Chondrocyte (in vitro differentiated cells): ENCODE results near the gene WDR59. TPM values are rescaled to one million over a fixed set of nuclear protein-coding genes. Genes with fewer than 3 reads are reported as not detected.

Source experiments
- DNase-seq: peaks from one replicate; pipeline ENCODE4 v3.0.0; 2021; ENCODE audit warnings: mixed read lengths, low spot score
- H3K27ac Mint-ChIP-seq: one replicate; pipeline ENCODE4 v1.8.0; 2021; ENCODE audit warnings: mild to moderate bottlenecking, moderate library complexity, mixed read lengths; ENCODE audit not compliant: unreplicated experiment
- H3K27me3 Mint-ChIP-seq: 2 replicates; pipeline ENCODE4 v1.8.0; 2021; ENCODE audit warnings: low read depth, mixed read lengths
- H3K36me3 Mint-ChIP-seq: 2 replicates; pipeline ENCODE4 v1.8.0; 2021; ENCODE audit warnings: low read depth, mixed read lengths
- H3K4me1 Mint-ChIP-seq: 2 replicates; pipeline ENCODE4 v1.8.0; 2021; ENCODE audit warnings: low read depth, mild to moderate bottlenecking, mixed read lengths
- H3K4me3 Mint-ChIP-seq: one replicate; pipeline ENCODE4 v1.8.0; 2021; ENCODE audit warnings: mild to moderate bottlenecking, moderate library complexity, mixed read lengths; ENCODE audit not compliant: unreplicated experiment
- H3K9me3 Mint-ChIP-seq: 2 replicates; pipeline ENCODE4 v1.8.0; 2021; ENCODE audit warnings: low read depth, mixed read lengths
- long read RNA-seq: library from polyadenylated mRNA; stranded (forward); transcript quantifications from one replicate; pipeline ENCODE4 v2.0.0, GENCODE V29; 2021
- total RNA-seq: library from RNA; stranded (reverse); gene quantifications from 3 replicates; pipeline ENCODE4 v1.2.1, GENCODE V29; 2021
- TF ChIP-seq, protein P1 (sequence below): fragments of 200-600 bp; sonication (generic); IDR thresholded peaks from 2 replicates; pipeline ENCODE4 v1.5.0; 2021; ENCODE audit warnings: antibody characterized with exemption, mild to moderate bottlenecking, moderate library complexity

Gene WDR59, protein sequence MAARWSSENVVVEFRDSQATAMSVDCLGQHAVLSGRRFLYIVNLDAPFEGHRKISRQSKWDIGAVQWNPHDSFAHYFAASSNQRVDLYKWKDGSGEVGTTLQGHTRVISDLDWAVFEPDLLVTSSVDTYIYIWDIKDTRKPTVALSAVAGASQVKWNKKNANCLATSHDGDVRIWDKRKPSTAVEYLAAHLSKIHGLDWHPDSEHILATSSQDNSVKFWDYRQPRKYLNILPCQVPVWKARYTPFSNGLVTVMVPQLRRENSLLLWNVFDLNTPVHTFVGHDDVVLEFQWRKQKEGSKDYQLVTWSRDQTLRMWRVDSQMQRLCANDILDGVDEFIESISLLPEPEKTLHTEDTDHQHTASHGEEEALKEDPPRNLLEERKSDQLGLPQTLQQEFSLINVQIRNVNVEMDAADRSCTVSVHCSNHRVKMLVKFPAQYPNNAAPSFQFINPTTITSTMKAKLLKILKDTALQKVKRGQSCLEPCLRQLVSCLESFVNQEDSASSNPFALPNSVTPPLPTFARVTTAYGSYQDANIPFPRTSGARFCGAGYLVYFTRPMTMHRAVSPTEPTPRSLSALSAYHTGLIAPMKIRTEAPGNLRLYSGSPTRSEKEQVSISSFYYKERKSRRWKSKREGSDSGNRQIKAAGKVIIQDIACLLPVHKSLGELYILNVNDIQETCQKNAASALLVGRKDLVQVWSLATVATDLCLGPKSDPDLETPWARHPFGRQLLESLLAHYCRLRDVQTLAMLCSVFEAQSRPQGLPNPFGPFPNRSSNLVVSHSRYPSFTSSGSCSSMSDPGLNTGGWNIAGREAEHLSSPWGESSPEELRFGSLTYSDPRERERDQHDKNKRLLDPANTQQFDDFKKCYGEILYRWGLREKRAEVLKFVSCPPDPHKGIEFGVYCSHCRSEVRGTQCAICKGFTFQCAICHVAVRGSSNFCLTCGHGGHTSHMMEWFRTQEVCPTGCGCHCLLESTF
- total RNA-seq, result 36.8 to 40.9 TPM (median 37.3 TPM) in 3 replicates
- long read RNA-seq, full-length matches to known transcripts, result 8 of 17 reads
- long read RNA-seq, partial matches to known transcripts, result 3 of 17 reads
- long read RNA-seq, other reads (novel, unspliced or antisense), result 6 of 17 reads

- H3K27me3 Mint-ChIP-seq, result no peaks in the 10 kb centered on the region
These were observed at the start of gene WDR59 for GRCh38 chr16:74984529-74985296. Gene WDR59, minus strand, starts transcription at chr16:74985123. Its CDS starts 106 bp downstream, at chr16:74985017.

DNA sequence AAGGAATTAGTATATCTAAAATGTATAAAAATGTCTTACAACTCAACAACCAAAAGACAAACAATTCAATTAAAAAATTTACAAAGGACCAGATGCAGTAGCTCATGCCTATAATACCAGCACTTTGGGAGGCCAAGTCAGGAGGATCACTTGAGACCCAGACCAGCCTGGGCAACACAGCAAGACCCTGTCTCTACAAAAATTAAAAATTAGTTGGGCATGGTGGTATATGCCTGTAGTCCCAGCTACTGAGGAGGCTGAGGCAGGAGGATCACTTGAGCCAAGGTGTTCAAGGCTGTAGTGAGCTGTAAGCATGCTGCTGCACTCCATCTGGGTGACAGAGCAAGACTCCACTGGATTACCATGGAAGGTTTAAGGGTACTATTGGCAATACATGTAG is 47.7 kb upstream of the WDR59 start:
- Mint-ChIP-seq H3K4me1 (peaks cover 12% of the 10 kb centered on the region), H3K27me3 (no peaks in the 10 kb centered on the region), H3K4me3 (no peak overlapping the region), H3K36me3 (peaks cover 2% of the 10 kb centered on the region), H3K27ac (no peak overlapping the region), H3K9me3 (peaks cover 2% of the 10 kb centered on the region)
- DNase-seq, result no peak
- TF ChIP-seq, protein P1, sequence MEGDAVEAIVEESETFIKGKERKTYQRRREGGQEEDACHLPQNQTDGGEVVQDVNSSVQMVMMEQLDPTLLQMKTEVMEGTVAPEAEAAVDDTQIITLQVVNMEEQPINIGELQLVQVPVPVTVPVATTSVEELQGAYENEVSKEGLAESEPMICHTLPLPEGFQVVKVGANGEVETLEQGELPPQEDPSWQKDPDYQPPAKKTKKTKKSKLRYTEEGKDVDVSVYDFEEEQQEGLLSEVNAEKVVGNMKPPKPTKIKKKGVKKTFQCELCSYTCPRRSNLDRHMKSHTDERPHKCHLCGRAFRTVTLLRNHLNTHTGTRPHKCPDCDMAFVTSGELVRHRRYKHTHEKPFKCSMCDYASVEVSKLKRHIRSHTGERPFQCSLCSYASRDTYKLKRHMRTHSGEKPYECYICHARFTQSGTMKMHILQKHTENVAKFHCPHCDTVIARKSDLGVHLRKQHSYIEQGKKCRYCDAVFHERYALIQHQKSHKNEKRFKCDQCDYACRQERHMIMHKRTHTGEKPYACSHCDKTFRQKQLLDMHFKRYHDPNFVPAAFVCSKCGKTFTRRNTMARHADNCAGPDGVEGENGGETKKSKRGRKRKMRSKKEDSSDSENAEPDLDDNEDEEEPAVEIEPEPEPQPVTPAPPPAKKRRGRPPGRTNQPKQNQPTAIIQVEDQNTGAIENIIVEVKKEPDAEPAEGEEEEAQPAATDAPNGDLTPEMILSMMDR, result no peak

More at GRCh38 chr16:74984529-74985296, at the start of gene WDR59:
- H3K4me1 Mint-ChIP-seq, result peaks cover 15% of the 10 kb centered on the region
- peak; percentile 99 for DNase-seq
- H3K9me3 Mint-ChIP-seq, result no peaks in the 10 kb centered on the region
- peak within 1 kb of the TSS; percentile 80 for H3K27ac Mint-ChIP-seq
- H3K4me3 Mint-ChIP-seq, result peak within 1 kb of the TSS; percentile 84
- H3K36me3 Mint-ChIP-seq, result no peaks in the 10 kb centered on the region
- TF ChIP-seq, protein P1, result peak; percentile 4

GRCh38 chr16:75029854-75030253 is 44.9 kb upstream of the WDR59 start:
- no peaks in the 10 kb centered on the region for H3K36me3 Mint-ChIP-seq
- no peak for DNase-seq
- peaks cover 30% of the 10 kb centered on the region for H3K4me1 Mint-ChIP-seq
- H3K4me3 Mint-ChIP-seq, result no peak overlapping the region
- no peaks in the 10 kb centered on the region for H3K9me3 Mint-ChIP-seq
- no peak overlapping the region for H3K27ac Mint-ChIP-seq
- TF ChIP-seq, protein P1, result no peak
- no peaks in the 10 kb centered on the region for H3K27me3 Mint-ChIP-seq

DNA sequence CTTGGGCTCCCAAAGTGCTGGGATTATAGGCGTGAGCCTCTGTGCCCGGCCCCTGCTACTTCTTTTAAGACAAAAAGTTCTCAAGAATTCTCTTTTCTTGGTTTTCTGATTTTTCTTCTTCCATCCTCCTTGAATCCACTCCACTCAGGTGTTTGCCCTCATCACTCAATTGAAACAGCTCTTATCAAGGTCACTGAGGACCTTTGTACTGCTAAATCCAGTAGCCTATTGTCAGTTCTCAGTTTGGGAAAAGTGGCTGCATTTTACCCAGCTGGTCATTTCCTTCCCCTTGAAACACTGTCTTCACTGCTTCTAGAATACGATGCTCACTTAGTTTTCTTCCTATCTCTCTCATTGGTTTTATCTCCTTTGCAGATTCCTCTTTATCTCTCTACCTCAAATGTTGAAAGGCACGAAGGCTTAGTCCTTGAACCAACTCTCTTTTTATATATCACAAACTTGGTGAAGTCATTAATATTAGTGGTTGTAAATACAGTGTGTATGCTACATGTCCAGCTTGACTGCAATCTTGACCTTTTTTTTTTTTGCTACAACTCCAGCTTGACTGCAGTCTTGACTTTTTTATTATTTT is 43.7 kb upstream of the WDR59 start:
- Mint-ChIP-seq H3K9me3 (no peaks in the 10 kb centered on the region), H3K27me3 (no peaks in the 10 kb centered on the region), H3K36me3 (no peaks in the 10 kb centered on the region), H3K4me1 (peaks cover 34% of the 10 kb centered on the region), H3K4me3 (no peak overlapping the region), H3K27ac (no peak overlapping the region)
- no peak for DNase-seq
- TF ChIP-seq, protein P1, result no peak
